ENCODE results near the gene ARF6.

DNA sequence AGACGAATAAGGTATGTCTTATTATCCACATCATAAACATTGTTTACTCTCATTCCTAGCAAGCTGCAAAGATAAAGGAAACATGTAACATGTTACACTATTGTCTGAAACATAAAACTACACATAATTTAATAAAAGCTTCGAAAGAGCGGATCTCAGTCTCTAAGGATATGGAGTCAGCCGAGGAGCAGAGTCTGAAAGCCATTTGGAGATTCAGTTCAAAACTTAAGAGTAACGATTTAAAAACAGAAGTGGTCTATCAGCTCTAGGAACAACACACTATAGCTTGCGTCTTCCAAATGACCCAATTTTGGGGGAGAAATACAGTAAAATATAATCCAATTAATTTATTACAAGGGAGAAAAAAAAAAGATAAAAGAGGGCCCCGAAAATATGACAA is 41.1 kb upstream of the ARF6 start:
- TF ChIP-seq ZNF768 (tag by site-specific recombination; IDR thresholded peaks at IDR 0.05): no peak
- TF ChIP-seq ZNF701 (tag by site-specific recombination; IDR thresholded peaks at IDR 0.05): no peak
- TF ChIP-seq, protein P1, sequence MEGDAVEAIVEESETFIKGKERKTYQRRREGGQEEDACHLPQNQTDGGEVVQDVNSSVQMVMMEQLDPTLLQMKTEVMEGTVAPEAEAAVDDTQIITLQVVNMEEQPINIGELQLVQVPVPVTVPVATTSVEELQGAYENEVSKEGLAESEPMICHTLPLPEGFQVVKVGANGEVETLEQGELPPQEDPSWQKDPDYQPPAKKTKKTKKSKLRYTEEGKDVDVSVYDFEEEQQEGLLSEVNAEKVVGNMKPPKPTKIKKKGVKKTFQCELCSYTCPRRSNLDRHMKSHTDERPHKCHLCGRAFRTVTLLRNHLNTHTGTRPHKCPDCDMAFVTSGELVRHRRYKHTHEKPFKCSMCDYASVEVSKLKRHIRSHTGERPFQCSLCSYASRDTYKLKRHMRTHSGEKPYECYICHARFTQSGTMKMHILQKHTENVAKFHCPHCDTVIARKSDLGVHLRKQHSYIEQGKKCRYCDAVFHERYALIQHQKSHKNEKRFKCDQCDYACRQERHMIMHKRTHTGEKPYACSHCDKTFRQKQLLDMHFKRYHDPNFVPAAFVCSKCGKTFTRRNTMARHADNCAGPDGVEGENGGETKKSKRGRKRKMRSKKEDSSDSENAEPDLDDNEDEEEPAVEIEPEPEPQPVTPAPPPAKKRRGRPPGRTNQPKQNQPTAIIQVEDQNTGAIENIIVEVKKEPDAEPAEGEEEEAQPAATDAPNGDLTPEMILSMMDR (tag by site-specific recombination; IDR thresholded peaks at IDR 0.05): no peak
- TF ChIP-seq ZNF37A (tag by site-specific recombination; IDR thresholded peaks at IDR 0.05): no peak
- TF ChIP-seq ZBTB7A (tag by site-specific recombination; IDR thresholded peaks at IDR 0.05; ENCODE audit: low read depth): no peak
- TF ChIP-seq ZNF433 (tag by site-specific recombination; IDR thresholded peaks at IDR 0.05; ENCODE audit: low read depth): no peak
- no peak for TF ChIP-seq YY1 (tag by site-specific recombination; IDR thresholded peaks at IDR 0.05)
- no peak for TF ChIP-seq ZNF23 (tag by site-specific recombination; IDR thresholded peaks at IDR 0.05; ENCODE audit: borderline replicate concordance)
- TF ChIP-seq, protein P2, sequence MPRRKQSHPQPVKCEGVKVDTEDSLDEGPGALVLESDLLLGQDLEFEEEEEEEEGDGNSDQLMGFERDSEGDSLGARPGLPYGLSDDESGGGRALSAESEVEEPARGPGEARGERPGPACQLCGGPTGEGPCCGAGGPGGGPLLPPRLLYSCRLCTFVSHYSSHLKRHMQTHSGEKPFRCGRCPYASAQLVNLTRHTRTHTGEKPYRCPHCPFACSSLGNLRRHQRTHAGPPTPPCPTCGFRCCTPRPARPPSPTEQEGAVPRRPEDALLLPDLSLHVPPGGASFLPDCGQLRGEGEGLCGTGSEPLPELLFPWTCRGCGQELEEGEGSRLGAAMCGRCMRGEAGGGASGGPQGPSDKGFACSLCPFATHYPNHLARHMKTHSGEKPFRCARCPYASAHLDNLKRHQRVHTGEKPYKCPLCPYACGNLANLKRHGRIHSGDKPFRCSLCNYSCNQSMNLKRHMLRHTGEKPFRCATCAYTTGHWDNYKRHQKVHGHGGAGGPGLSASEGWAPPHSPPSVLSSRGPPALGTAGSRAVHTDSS (tag by site-specific recombination; IDR thresholded peaks at IDR 0.05): no peak
- TF ChIP-seq, protein P3, sequence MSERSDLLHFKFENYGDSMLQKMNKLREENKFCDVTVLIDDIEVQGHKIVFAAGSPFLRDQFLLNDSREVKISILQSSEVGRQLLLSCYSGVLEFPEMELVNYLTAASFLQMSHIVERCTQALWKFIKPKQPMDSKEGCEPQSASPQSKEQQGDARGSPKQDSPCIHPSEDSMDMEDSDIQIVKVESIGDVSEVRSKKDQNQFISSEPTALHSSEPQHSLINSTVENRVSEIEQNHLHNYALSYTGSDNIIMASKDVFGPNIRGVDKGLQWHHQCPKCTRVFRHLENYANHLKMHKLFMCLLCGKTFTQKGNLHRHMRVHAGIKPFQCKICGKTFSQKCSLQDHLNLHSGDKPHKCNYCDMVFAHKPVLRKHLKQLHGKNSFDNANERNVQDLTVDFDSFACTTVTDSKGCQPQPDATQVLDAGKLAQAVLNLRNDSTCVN (tag by site-specific recombination; optimal IDR thresholded peaks at IDR 0.05): no peak
- no peak for TF ChIP-seq ZNF596 (tag by site-specific recombination; IDR thresholded peaks at IDR 0.05)
- no peak for TF ChIP-seq ZBTB17 (tag by site-specific recombination; IDR thresholded peaks at IDR 0.05)
- TF ChIP-seq, protein P4, sequence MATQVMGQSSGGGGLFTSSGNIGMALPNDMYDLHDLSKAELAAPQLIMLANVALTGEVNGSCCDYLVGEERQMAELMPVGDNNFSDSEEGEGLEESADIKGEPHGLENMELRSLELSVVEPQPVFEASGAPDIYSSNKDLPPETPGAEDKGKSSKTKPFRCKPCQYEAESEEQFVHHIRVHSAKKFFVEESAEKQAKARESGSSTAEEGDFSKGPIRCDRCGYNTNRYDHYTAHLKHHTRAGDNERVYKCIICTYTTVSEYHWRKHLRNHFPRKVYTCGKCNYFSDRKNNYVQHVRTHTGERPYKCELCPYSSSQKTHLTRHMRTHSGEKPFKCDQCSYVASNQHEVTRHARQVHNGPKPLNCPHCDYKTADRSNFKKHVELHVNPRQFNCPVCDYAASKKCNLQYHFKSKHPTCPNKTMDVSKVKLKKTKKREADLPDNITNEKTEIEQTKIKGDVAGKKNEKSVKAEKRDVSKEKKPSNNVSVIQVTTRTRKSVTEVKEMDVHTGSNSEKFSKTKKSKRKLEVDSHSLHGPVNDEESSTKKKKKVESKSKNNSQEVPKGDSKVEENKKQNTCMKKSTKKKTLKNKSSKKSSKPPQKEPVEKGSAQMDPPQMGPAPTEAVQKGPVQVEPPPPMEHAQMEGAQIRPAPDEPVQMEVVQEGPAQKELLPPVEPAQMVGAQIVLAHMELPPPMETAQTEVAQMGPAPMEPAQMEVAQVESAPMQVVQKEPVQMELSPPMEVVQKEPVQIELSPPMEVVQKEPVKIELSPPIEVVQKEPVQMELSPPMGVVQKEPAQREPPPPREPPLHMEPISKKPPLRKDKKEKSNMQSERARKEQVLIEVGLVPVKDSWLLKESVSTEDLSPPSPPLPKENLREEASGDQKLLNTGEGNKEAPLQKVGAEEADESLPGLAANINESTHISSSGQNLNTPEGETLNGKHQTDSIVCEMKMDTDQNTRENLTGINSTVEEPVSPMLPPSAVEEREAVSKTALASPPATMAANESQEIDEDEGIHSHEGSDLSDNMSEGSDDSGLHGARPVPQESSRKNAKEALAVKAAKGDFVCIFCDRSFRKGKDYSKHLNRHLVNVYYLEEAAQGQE (tag by site-specific recombination; IDR thresholded peaks at IDR 0.05): no peak
- TF ChIP-seq ZNF138 (tag by site-specific recombination; IDR thresholded peaks at IDR 0.05; ENCODE audit: borderline replicate concordance): no peak
